Loucy (cell line): Measurements from ENCODE around the gene CACNG6.

Source experiments
- EZH2phosphoT487 ChIP-seq: fragments of 200-600 bp; IDR thresholded peaks from 2 replicates; pipeline ENCODE4 v1.6.1; 2018; ENCODE audit warnings: antibody characterized with exemption, mild to moderate bottlenecking, moderate library complexity, borderline replicate concordance
- TF ChIP-seq, protein P1 (sequence below): fragments of 200-600 bp; sonication (generic); conservative IDR thresholded peaks from 2 replicates; pipeline ENCODE4 v1.5.1; 2014; ENCODE audit warnings: mild to moderate bottlenecking, antibody characterized with exemption, low read length

- TF ChIP-seq, protein P1, sequence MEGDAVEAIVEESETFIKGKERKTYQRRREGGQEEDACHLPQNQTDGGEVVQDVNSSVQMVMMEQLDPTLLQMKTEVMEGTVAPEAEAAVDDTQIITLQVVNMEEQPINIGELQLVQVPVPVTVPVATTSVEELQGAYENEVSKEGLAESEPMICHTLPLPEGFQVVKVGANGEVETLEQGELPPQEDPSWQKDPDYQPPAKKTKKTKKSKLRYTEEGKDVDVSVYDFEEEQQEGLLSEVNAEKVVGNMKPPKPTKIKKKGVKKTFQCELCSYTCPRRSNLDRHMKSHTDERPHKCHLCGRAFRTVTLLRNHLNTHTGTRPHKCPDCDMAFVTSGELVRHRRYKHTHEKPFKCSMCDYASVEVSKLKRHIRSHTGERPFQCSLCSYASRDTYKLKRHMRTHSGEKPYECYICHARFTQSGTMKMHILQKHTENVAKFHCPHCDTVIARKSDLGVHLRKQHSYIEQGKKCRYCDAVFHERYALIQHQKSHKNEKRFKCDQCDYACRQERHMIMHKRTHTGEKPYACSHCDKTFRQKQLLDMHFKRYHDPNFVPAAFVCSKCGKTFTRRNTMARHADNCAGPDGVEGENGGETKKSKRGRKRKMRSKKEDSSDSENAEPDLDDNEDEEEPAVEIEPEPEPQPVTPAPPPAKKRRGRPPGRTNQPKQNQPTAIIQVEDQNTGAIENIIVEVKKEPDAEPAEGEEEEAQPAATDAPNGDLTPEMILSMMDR: no peak
- no peak for TF ChIP-seq EZH2phosphoT487
Observed at GRCh38 chr19:54011507-54012211, 20.2 kb downstream of the CACNG6 start.
